HCT116 (cell line): ENCODE results near the gene PODNL1.

Experiments
- ATF3 ChIP-seq: IDR thresholded peaks from 2 replicates; pipeline ENCODE4 v1.6.1; 2012
- CTCF ChIP-seq, 3 experiments: fragments of 200-600 bp in 1 of 3; sonication (generic) in 1 of 3; IDR thresholded peaks in 2 of 3; conservative IDR thresholded peaks in 1 of 3; 2 replicates each; pipeline ENCODE4 v1.5.1; 2012 to 2017; ENCODE audit warnings: low read depth in 2 of 3, low read length in 2 of 3, antibody characterized with exemption in 1 of 3, borderline replicate concordance in 1 of 3, control low read depth in 1 of 3, mild to moderate bottlenecking in 1 of 3, mixed read lengths in 1 of 3, mixed run types in 1 of 3, moderate library complexity in 1 of 3; ENCODE audit not compliant: insufficient read depth in 1 of 3
- EZH2 ChIP-seq: fragments of 200-600 bp; sonication (generic); IDR thresholded peaks from 2 replicates; pipeline ENCODE4 v1.6.1; 2017; ENCODE audit warnings: antibody characterized with exemption, mixed run types
- POLR2A ChIP-seq: IDR thresholded peaks from 2 replicates; pipeline ENCODE4 v1.7.0; 2011; ENCODE audit warnings: borderline replicate concordance; ENCODE audit not compliant: insufficient read depth, insufficient read length; ENCODE audit errors: extremely low read depth
- ZFX ChIP-seq: fragments of 450-650 bp; IDR thresholded peaks from 2 replicates; pipeline ENCODE4 v1.6.1; 2017

DNA sequence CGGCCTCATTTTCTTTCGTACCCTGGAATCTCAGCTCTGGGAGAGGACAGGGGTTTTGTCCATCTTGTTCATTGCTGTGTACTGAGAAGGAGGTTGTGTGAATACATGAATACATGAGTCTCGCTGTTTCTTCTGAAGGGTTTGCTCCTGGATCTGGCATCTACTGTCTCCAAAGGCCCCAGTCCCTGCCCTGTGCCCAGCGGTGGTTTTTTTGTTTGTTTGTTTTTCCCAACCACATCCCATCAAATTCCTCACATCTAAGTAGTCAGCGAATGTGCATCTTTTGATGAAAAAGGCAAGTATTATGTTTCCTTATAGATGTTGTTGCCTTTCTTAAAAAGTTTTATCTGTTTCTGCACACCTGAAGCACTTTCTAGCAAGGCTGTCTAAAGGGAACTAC, 26.6 kb upstream of the PODNL1 start:
- TF ChIP-seq ATF3 (no peak), CTCF (IDR thresholded peaks at IDR 0.05 in 2 of 3, conservative IDR thresholded peaks at IDR 0.05 in 1 of 3; ENCODE audit: borderline replicate concordance in 1 of 3, insufficient read depth in 1 of 3, low read depth in 2 of 3, low read length in 2 of 3) (no peak), ZFX (no peak), EZH2 (no peak), POLR2A (no peak)
